PC-3 (cell line): ENCODE results near the gene DNAJC28.

Experiments
- EZH2 ChIP-seq: fragments of 300-600 bp; sonication (generic); IDR thresholded peaks from one replicate; pipeline ENCODE4 v1.6.1; 2017; ENCODE audit warnings: antibody characterized with exemption, mild to moderate bottlenecking, low read length; ENCODE audit not compliant: unreplicated experiment
- EZH2phosphoT487 ChIP-seq: fragments of 300-600 bp; sonication (generic); IDR thresholded peaks from 2 replicates; pipeline ENCODE4 v1.6.1; 2018; ENCODE audit warnings: mild to moderate bottlenecking, antibody characterized with exemption, low read length, borderline replicate concordance

DNA sequence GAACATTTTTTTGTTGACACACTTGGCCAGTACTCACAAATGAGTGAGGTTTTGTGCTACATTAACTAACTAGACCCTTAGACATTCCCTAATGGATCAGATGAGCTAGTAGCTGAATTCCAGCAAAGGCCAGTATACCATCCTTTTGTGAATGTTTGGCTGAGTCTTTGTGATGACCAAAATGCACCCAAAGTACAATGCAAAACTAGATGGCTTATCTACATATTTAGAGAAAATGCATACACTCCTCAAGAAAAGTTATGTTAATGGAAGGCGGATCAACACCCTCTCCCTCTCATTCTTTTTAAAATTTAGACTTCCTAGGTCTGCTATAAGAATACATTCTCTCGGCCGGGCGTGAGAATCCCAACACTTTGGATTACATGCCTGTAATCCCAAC is 20.1 kb upstream of the DNAJC28 start:
- TF ChIP-seq EZH2 = no peak
- TF ChIP-seq EZH2phosphoT487 = no peak
